Stimulated activated naive CD8-positive, alpha-beta T cell treated with anti-CD3 and anti-CD28 coated beads, Interleukin-15, Interleukin-2, amounts not matched to agents 100 U/mL and 50 U/mL, for 24 hours (primary cell): ENCODE measurements around the gene PTEN.

Experiments
- ATAC-seq: fragments of 150-1000 bp; cut with Tn5 transposase; one replicate; pipeline ENCODE4 v1.10.0; 2021
- DNase-seq: peaks from one replicate; pipeline ENCODE4 v3.0.0; 2021

Gene PTEN

GRCh38 chr10:87921931-87922688, 58.7 kb downstream of the PTEN start:
- ATAC-seq (no peak), DNase-seq (no peak)

- no peak for ATAC-seq
Measured at GRCh38 chr10:87923233-87923632, 59.8 kb downstream of the PTEN start.

GRCh38 chr10:87925570-87925969, 62.1 kb downstream of the PTEN start:
- ATAC-seq = no peak
- DNase-seq = no peak

More at GRCh38 chr10:87923233-87923632, 59.8 kb downstream of the PTEN start:
- no peak for DNase-seq

- no peak for DNase-seq
- no peak for ATAC-seq
Measured at GRCh38 chr10:87927091-87927490, 63.7 kb downstream of the PTEN start.

GRCh38 chr10:87928996-87929395, 65.6 kb downstream of the PTEN start:
- DNase-seq = no peak
- ATAC-seq = peak; percentile 61

- ATAC-seq (no peak), DNase-seq (no peak)
Measured at GRCh38 chr10:87930141-87930540, 66.7 kb downstream of the PTEN start.

GRCh38 chr10:87930934-87931835, 67.8 kb downstream of the PTEN start:
- DNase-seq = no peak
- ATAC-seq = peak; percentile 40

GRCh38 chr10:87931836-87932230, 68.4 kb downstream of the PTEN start:
- DNase-seq = no peak
- ATAC-seq = peak; percentile 28

- no peak for DNase-seq
- no peak for ATAC-seq
Measured at GRCh38 chr10:87935290-87936141, 72.1 kb downstream of the PTEN start.

- DNase-seq (no peak), ATAC-seq (no peak)
Measured at GRCh38 chr10:87940210-87940609, 76.8 kb downstream of the PTEN start.

GRCh38 chr10:87942884-87943527, 79.6 kb downstream of the PTEN start:
- DNase-seq = no peak
- ATAC-seq = no peak

- DNase-seq (no peak), ATAC-seq (no peak)
Measured at GRCh38 chr10:87945984-87946383, 82.6 kb downstream of the PTEN start.

- DNase-seq = no peak
Measured at GRCh38 chr10:87952612-87953011, 89.2 kb downstream of the PTEN start.

GRCh38 chr10:87956055-87956454, 92.6 kb downstream of the PTEN start:
- ATAC-seq (no peak), DNase-seq (no peak)

More at GRCh38 chr10:87952612-87953011, 89.2 kb downstream of the PTEN start:
- ATAC-seq = no peak

- DNase-seq (no peak), ATAC-seq (no peak)
Measured at GRCh38 chr10:87957702-87958101, 94.3 kb downstream of the PTEN start.

- no peak for DNase-seq
- ATAC-seq = no peak
Measured at GRCh38 chr10:87960230-87960629, 96.8 kb downstream of the PTEN start.

GRCh38 chr10:87961314-87961713, 97.9 kb downstream of the PTEN start:
- DNase-seq (no peak), ATAC-seq (no peak)

GRCh38 chr10:87966459-87966858, 103.0 kb downstream of the PTEN start:
- ATAC-seq = no peak

GRCh38 chr10:87973635-87974034, 110.2 kb downstream of the PTEN start:
- no peak for ATAC-seq
- no peak for DNase-seq

More at GRCh38 chr10:87966459-87966858, 103.0 kb downstream of the PTEN start:
- no peak for DNase-seq

- ATAC-seq (no peak), DNase-seq (no peak)
Measured at GRCh38 chr10:87974130-87974529, 110.7 kb downstream of the PTEN start.

- ATAC-seq (no peak), DNase-seq (no peak)
Measured at GRCh38 chr10:87974769-87975168, 111.3 kb downstream of the PTEN start.
